Measurements from ENCODE around the gene SUGCT.

DNA sequence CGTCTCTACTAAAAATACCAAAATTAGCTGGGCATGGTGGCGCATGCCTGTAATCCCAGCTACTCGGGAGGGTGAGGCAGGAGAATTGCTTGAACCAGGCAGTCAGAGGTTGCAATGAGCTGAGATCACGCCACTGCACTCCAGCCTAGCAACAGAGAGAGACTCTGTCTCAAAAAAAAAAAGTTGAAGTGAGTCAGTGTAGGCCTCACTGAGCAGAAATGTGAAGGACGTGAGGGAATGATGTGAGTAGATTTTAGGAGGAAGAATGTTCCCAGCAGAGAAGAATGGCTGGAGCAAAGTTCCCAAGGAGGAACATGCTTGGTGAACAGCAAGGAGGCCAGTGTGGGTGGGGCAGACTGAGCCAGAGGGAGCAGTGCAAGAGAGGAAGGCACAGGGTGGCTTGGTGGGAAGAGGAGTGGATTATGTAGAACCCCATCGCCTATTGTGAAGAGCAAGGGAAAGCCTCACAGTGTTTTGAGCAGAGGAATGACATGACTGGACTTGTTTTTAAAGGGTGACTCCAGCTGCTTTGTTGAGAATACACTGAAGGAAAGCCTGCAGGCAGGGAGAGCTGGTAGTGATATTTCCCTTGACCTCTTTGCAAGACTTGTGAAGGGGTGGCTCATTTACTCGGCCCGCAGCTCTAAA lies 708.7 kb downstream of the SUGCT start:
- TF ChIP-seq POLR2AphosphoS5 (IDR thresholded peaks at IDR 0.05) (no peak), POLR2A (IDR thresholded peaks at IDR 0.05) (no peak)
- TF ChIP-seq, protein P1, sequence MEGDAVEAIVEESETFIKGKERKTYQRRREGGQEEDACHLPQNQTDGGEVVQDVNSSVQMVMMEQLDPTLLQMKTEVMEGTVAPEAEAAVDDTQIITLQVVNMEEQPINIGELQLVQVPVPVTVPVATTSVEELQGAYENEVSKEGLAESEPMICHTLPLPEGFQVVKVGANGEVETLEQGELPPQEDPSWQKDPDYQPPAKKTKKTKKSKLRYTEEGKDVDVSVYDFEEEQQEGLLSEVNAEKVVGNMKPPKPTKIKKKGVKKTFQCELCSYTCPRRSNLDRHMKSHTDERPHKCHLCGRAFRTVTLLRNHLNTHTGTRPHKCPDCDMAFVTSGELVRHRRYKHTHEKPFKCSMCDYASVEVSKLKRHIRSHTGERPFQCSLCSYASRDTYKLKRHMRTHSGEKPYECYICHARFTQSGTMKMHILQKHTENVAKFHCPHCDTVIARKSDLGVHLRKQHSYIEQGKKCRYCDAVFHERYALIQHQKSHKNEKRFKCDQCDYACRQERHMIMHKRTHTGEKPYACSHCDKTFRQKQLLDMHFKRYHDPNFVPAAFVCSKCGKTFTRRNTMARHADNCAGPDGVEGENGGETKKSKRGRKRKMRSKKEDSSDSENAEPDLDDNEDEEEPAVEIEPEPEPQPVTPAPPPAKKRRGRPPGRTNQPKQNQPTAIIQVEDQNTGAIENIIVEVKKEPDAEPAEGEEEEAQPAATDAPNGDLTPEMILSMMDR (IDR thresholded peaks at IDR 0.05 in 8 of 11, conservative IDR thresholded peaks at IDR 0.05 in 3 of 11) = no peak
